Measurements from ENCODE around the gene ATP6V0A4.

DNA sequence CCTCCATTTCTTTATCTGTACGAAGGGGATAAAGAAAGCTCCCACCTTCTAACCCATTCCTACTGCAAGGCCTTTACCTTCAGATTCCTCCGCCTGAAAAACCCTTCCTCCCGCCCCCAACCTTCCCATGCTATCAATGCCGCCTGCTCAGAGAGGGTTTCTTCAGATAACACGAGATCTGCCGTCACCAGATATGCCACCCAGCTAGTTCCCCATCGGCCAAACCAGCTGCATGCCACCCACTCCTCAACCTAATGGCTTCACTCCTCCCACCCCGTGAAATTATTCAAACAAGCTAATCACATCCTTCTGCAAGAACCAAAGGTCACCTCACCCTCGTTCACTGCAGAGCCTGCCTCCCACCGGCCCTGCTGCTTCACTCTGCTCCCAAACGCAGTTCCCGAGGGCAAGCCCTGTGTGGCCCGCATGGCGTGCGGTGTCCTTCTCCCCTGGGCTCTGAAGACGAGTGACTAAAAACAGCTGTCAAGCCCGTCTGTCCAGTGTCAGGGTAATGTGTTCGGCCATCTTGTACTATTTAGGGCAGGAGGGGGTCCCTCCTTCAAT, 47.0 kb downstream of the ATP6V0A4 start:
- TF ChIP-seq, protein P1, sequence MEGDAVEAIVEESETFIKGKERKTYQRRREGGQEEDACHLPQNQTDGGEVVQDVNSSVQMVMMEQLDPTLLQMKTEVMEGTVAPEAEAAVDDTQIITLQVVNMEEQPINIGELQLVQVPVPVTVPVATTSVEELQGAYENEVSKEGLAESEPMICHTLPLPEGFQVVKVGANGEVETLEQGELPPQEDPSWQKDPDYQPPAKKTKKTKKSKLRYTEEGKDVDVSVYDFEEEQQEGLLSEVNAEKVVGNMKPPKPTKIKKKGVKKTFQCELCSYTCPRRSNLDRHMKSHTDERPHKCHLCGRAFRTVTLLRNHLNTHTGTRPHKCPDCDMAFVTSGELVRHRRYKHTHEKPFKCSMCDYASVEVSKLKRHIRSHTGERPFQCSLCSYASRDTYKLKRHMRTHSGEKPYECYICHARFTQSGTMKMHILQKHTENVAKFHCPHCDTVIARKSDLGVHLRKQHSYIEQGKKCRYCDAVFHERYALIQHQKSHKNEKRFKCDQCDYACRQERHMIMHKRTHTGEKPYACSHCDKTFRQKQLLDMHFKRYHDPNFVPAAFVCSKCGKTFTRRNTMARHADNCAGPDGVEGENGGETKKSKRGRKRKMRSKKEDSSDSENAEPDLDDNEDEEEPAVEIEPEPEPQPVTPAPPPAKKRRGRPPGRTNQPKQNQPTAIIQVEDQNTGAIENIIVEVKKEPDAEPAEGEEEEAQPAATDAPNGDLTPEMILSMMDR (IDR thresholded peaks at IDR 0.05): no peak
- TF ChIP-seq EZH2 (IDR thresholded peaks at IDR 0.05; ENCODE audit: borderline replicate concordance, insufficient read depth, low read depth, low read length, poor library complexity, severe bottlenecking): no peak

Measured in B cell (primary cell).